Uterus (tissue), 2 donors: ENCODE results near the gene OTULINL.

Source experiments
- POLR2A ChIP-seq, 2 donors: fragments of 450-650 bp; IDR thresholded peaks; one replicate each; pipeline ENCODE4 v1.6.1; 2016; ENCODE audit warnings: antibody characterized with exemption in 2 of 2, mild to moderate bottlenecking in 1 of 2, moderate library complexity in 1 of 2
- TF ChIP-seq, protein P1 (sequence below), 4 experiments: fragments of 200-600 bp in 2 of 4; fragments of 450-650 bp in 2 of 4; sonication (generic) in 2 of 4; IDR thresholded peaks; one replicate each; pipeline ENCODE4 v1.5.1; 2016 to 2019; ENCODE audit warnings: antibody characterized with exemption in 4 of 4, mild to moderate bottlenecking in 2 of 4, moderate library complexity in 1 of 4

DNA sequence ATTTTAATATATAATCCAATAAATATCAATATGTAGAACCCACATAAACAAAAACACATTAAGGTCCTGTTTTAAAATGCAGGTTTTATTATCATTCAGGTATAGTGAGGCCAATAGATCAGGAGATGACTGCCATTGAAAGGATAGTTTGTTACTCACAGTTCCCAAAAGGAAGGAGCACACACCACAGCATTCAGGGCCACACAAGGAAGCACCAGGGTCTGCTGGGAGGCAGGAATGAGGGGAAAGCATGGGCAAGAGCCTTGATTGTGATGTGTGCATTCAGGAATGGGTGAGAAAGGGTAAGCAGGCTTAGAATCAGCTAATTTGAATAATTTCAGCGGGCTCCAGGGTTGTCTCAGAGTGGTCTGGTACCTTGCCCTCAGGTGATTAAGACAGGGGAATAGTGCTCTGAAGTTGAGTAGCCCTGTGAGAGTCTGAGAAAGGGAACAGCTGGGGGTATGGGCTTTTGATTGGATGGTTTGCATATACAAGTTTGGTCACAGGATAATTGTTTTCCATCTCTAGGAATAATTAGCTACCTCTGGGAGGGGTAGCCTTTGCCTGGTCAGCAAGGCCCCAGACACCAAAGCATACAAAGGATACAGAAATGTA is 63.1 kb downstream of the OTULINL start:
- TF ChIP-seq, protein P1, sequence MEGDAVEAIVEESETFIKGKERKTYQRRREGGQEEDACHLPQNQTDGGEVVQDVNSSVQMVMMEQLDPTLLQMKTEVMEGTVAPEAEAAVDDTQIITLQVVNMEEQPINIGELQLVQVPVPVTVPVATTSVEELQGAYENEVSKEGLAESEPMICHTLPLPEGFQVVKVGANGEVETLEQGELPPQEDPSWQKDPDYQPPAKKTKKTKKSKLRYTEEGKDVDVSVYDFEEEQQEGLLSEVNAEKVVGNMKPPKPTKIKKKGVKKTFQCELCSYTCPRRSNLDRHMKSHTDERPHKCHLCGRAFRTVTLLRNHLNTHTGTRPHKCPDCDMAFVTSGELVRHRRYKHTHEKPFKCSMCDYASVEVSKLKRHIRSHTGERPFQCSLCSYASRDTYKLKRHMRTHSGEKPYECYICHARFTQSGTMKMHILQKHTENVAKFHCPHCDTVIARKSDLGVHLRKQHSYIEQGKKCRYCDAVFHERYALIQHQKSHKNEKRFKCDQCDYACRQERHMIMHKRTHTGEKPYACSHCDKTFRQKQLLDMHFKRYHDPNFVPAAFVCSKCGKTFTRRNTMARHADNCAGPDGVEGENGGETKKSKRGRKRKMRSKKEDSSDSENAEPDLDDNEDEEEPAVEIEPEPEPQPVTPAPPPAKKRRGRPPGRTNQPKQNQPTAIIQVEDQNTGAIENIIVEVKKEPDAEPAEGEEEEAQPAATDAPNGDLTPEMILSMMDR (IDR thresholded peaks at IDR 0.05) = no peak
- TF ChIP-seq POLR2A (IDR thresholded peaks at IDR 0.05) = no peak
